IMR-90 (cell line): Measurements from ENCODE around the gene OVOL3.

ENCODE experiments used
- POLR2A ChIP-seq: IDR thresholded peaks from 2 replicates; pipeline ENCODE4 v1.6.1; 2012; ENCODE audit warnings: mild to moderate bottlenecking, low read depth, low read length
- TF ChIP-seq, protein P1 (sequence below): conservative IDR thresholded peaks from 2 replicates; pipeline ENCODE4 v1.5.1; 2012; ENCODE audit warnings: mild to moderate bottlenecking, low read depth, low read length, improper control_type of control experiment
- TF ChIP-seq, protein P2 (sequence below): fragments of 150-350 bp; IDR thresholded peaks from 2 replicates; pipeline ENCODE4 v1.6.1; 2017; ENCODE audit warnings: mild to moderate bottlenecking, antibody characterized with exemption, low read length, low read depth

DNA sequence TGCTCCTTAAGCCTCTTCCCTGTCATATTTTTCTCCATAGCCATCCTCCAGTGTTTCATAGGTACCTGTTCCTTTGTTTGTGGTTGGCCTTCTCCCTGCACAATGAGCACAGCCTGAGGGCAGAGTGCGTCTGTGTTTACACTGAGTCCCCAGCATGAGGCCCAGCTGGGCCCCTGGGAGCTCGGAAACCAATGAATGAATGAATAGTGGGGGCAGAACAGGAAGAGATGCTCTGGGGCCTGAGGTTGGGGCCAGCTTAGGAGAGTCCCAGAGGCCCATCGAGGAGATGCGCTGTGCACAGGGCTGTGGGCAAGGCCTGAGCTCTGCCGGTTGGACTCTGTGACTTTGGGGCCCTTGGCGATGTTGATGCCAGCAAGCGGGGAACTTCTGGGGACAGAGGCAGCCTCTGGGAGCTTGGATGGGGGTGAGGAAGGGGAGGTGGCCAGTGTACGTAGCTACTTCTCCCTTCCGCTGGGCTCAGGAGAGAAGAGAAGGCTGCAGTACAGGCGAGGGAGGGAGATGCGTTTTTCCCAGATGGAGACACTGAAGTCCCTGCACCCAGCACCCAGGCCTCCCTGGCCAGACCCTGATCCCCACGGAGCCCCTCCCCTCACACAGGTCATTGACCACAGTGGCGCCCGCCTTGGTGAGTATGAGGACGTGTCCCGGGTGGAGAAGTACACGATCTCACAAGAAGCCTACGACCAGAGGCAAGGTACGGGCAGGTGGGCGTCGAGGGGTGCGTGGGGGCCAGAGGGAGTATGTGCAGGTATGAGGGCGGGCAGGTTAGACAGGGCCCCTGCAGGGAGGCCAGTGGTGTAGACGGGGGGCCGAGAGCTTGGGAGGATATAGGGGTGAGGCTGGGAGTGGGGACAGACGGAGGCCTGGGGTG is 9.4 kb downstream of the OVOL3 start:
- TF ChIP-seq POLR2A, result no peak
- TF ChIP-seq, protein P1, sequence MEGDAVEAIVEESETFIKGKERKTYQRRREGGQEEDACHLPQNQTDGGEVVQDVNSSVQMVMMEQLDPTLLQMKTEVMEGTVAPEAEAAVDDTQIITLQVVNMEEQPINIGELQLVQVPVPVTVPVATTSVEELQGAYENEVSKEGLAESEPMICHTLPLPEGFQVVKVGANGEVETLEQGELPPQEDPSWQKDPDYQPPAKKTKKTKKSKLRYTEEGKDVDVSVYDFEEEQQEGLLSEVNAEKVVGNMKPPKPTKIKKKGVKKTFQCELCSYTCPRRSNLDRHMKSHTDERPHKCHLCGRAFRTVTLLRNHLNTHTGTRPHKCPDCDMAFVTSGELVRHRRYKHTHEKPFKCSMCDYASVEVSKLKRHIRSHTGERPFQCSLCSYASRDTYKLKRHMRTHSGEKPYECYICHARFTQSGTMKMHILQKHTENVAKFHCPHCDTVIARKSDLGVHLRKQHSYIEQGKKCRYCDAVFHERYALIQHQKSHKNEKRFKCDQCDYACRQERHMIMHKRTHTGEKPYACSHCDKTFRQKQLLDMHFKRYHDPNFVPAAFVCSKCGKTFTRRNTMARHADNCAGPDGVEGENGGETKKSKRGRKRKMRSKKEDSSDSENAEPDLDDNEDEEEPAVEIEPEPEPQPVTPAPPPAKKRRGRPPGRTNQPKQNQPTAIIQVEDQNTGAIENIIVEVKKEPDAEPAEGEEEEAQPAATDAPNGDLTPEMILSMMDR, result no peak
- TF ChIP-seq, protein P2, sequence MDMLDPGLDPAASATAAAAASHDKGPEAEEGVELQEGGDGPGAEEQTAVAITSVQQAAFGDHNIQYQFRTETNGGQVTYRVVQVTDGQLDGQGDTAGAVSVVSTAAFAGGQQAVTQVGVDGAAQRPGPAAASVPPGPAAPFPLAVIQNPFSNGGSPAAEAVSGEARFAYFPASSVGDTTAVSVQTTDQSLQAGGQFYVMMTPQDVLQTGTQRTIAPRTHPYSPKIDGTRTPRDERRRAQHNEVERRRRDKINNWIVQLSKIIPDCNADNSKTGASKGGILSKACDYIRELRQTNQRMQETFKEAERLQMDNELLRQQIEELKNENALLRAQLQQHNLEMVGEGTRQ, result no peak
